Natural killer cell (primary cell): ENCODE results near the gene KLHL33. TPM values are rescaled to one million over a fixed set of nuclear protein-coding genes. Genes with fewer than 3 reads are reported as not detected.
A peak's percentile ranks its signal among the peaks of the same experiment; 100 is the strongest.

Source experiments
- ATAC-seq, 3 donors: fragments of 150-1000 bp in 2 of 3; fragments of 200-7000 bp in 1 of 3; cut with Tn5 transposase; 1 replicate in 1 of 3; 2 replicates in 2 of 3; pipeline ENCODE4 v1.10.0; 2021; ENCODE audit warnings: mild to moderate bottlenecking in 2 of 3, moderate library complexity in 2 of 3
- DNase-seq, 2 donors: peaks; one replicate each; pipeline versions ENCODE4 v3.0.0 to v3.0.0-alpha.2; 2013 to 2021; ENCODE audit warnings: mixed read lengths in 1 of 2
- H3K27ac ChIP-seq: one replicate; pipeline ENCODE4 v1.5.1; 2013; ENCODE audit warnings: mild to moderate bottlenecking, low read length
- H3K27me3 ChIP-seq: one replicate; pipeline ENCODE4 v1.6.1; 2013; ENCODE audit warnings: low read length; ENCODE audit not compliant: control insufficient read depth, insufficient read depth
- H3K36me3 ChIP-seq: one replicate; pipeline ENCODE4 v1.6.1; 2013; ENCODE audit warnings: low read length; ENCODE audit not compliant: control insufficient read depth, insufficient read depth
- H3K4me1 ChIP-seq: one replicate; pipeline ENCODE4 v1.6.1; 2013; ENCODE audit warnings: low read length; ENCODE audit not compliant: control insufficient read depth, insufficient read depth
- H3K4me3 ChIP-seq: one replicate; pipeline ENCODE4 v1.5.1; 2013; ENCODE audit warnings: low read length
- H3K9me3 ChIP-seq: one replicate; pipeline ENCODE4 v1.6.1; 2013; ENCODE audit warnings: low read length; ENCODE audit not compliant: control insufficient read depth, insufficient read depth
- H3K27ac Mint-ChIP-seq, 2 donors: one replicate each; pipeline ENCODE4 v1.8.0; 2022; ENCODE audit warnings: mild to moderate bottlenecking in 2 of 2, mixed read lengths in 2 of 2, moderate library complexity in 1 of 2
- H3K27me3 Mint-ChIP-seq, 2 donors: one replicate each; pipeline ENCODE4 v1.8.0; 2022; ENCODE audit warnings: low read depth in 2 of 2, mixed read lengths in 2 of 2
- H3K36me3 Mint-ChIP-seq: one replicate; pipeline ENCODE4 v1.8.0; 2022; ENCODE audit warnings: mixed read lengths
- H3K4me1 Mint-ChIP-seq, 2 donors: one replicate each; pipeline ENCODE4 v1.8.0; 2022; ENCODE audit warnings: mixed read lengths in 2 of 2
- H3K4me3 Mint-ChIP-seq: one replicate; pipeline ENCODE4 v1.8.0; 2022; ENCODE audit warnings: mild to moderate bottlenecking, moderate library complexity, mixed read lengths
- H3K9me3 Mint-ChIP-seq, 2 donors: one replicate each; pipeline ENCODE4 v1.8.0; 2022; ENCODE audit warnings: mixed read lengths in 2 of 2
- WGBS: methylation state at CpG from one replicate; pipeline ENCODE4 v1.1.7; 2013; ENCODE audit warnings: missing lambda C conversion rate; ENCODE audit not compliant: insufficient coverage; 5-methylcytosine and 5-hydroxymethylcytosine counted together
- intact Hi-C: fragments of 100-400 bp; cut with micrococcal nuclease; formaldehyde crosslinking; loops from one replicate; pipeline ENCODE4 v1.14.2; 2022
- total RNA-seq, 4 donors: library from RNA; stranded (reverse); fragments of 120-200 nt in 1 of 4; gene quantifications; one replicate each; pipeline versions ENCODE4 v1.2.3 to v1.2.4, GENCODE V29; 2013 to 2022
- TF ChIP-seq, protein P1 (sequence below): fragments of 200-600 bp; IDR thresholded peaks from one replicate; pipeline ENCODE4 v1.8.0; 2022; ENCODE audit warnings: antibody characterized with exemption

Gene KLHL33
- total RNA-seq, 3 donors from 2014 or later (not counting 1 experiment from before 2014, with no cell fraction given): 0.25 to 0.97 (median 0.31) TPM

DNA sequence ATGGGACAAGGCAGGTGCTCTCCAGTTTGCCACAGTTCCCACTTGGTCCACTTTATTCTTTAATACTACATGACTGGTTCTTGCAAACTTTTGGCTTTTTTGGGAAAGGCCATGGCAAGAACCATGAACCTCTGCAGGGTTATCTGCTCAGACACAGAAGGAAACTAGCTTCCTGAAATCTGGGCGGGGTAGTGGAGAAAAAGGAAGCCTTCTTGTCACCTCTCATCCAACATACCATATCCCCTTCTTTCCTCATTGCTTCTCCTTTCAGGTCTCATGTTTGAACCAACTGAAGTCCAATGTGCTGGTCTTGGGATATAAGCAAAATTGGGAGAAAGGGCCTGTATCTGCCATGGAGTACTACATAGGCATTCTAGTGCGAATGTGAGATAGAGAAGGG, 5.5 kb upstream of the KLHL33 start:
- Mint-ChIP-seq H3K9me3 (no peaks in the 10 kb centered on the region), H3K4me3 (no peak overlapping the region), H3K36me3 (no peaks in the 10 kb centered on the region), H3K4me1 (peaks cover 8 to 9% of the 10 kb centered on the region in 2 donors), H3K27ac (no peak overlapping the region), H3K27me3 (no peaks in the 10 kb centered on the region)
- Histone ChIP-seq H3K9me3 (no peaks in the 10 kb centered on the region), H3K4me1 (peaks cover 28% of the 10 kb centered on the region), H3K27me3 (no peaks in the 10 kb centered on the region), H3K27ac (no peak overlapping the region), H3K4me3 (no peak overlapping the region), H3K36me3 (peaks cover 9% of the 10 kb centered on the region)
- intact Hi-C loops: loop anchor here (1.0 kb wide), 1 partner anchor 26 kb away; no protein-coding TSS in a partner anchor
- ATAC-seq (no peak), DNase-seq (no peak)
- 92% methylated on average over 1 of the region's 2 CpGs for WGBS
- TF ChIP-seq, protein P1, sequence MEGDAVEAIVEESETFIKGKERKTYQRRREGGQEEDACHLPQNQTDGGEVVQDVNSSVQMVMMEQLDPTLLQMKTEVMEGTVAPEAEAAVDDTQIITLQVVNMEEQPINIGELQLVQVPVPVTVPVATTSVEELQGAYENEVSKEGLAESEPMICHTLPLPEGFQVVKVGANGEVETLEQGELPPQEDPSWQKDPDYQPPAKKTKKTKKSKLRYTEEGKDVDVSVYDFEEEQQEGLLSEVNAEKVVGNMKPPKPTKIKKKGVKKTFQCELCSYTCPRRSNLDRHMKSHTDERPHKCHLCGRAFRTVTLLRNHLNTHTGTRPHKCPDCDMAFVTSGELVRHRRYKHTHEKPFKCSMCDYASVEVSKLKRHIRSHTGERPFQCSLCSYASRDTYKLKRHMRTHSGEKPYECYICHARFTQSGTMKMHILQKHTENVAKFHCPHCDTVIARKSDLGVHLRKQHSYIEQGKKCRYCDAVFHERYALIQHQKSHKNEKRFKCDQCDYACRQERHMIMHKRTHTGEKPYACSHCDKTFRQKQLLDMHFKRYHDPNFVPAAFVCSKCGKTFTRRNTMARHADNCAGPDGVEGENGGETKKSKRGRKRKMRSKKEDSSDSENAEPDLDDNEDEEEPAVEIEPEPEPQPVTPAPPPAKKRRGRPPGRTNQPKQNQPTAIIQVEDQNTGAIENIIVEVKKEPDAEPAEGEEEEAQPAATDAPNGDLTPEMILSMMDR: no peak

DNA sequence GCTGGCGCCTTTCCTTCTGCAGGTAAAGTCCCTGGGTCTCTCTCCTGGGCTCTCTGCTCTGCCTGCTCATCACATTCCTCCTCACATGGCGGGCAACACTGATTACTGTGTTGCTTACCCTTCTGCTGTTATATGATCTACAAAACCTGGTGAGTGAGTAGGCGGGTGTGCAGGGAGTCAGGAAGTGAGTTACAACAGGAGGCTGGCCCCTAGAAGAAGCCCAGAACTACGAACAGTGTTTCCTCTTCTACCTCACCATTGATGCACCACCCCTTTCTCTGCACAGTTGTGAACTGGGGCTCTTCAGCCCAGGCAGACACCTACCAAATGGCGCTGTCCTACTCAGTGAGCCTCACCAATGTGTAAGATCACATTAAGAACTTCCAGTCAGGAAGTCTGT, 4.9 kb upstream of the KLHL33 start:
- intact Hi-C loops: loop anchor here (1.0 kb wide), 1 partner anchor 26 kb away; no protein-coding TSS in a partner anchor
- peaks cover 28% of the 10 kb centered on the region for H3K4me1 ChIP-seq

DNA sequence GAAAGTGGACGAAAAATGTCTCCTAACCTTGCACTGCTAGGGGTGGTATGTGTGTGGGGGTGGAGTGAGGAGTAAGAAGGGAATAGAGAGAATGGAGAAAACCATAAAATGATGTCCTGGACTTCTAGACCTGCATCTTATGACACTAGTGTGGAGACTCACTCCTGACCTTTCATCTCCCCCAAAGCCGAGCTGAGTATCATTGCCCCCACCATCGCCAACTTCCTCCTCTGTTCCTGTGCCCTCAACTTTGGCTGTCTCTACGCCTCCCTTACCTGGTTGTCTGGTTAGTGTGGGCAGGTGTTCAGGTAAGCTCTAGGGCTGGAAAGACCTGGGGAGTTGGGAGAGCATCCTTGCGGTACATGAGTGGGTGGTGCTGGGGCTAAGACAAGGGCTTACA, 4.5 kb upstream of the KLHL33 start:
- Histone ChIP-seq H3K36me3 (peaks cover 2% of the 10 kb centered on the region), H3K9me3 (no peaks in the 10 kb centered on the region), H3K4me3 (no peak overlapping the region), H3K27ac (no peak overlapping the region), H3K27me3 (no peaks in the 10 kb centered on the region), H3K4me1 (peaks cover 28% of the 10 kb centered on the region)
- Mint-ChIP-seq H3K36me3 (no peaks in the 10 kb centered on the region), H3K9me3 (no peaks in the 10 kb centered on the region), H3K27me3 (no peaks in the 10 kb centered on the region), H3K4me1 (peaks cover 8 to 9% of the 10 kb centered on the region in 2 donors), H3K27ac (peak overlapping the region; percentile 32 to 68), H3K4me3 (no peak overlapping the region)
- intact Hi-C loops: no loop called here
- 81% methylated on average over 4 of the region's 5 CpGs for WGBS
- DNase-seq: no peak
- TF ChIP-seq, protein P1: no peak
- ATAC-seq: no peak

More for the DNA sequence above, 4.9 kb upstream of the KLHL33 start:
- Mint-ChIP-seq H3K9me3 (no peaks in the 10 kb centered on the region), H3K36me3 (no peaks in the 10 kb centered on the region), H3K27me3 (no peaks in the 10 kb centered on the region), H3K27ac (peak overlapping the region; percentile 32 to 68), H3K4me3 (no peak overlapping the region), H3K4me1 (peaks cover 8 to 9% of the 10 kb centered on the region in 2 donors)
- no peak overlapping the region for H3K4me3 ChIP-seq
- DNase-seq: peak in 1 of 2 donors; percentile 56
- peaks cover 3% of the 10 kb centered on the region for H3K36me3 ChIP-seq
- 24% methylated on average over 4 of the region's 5 CpGs for WGBS
- no peak overlapping the region for H3K27ac ChIP-seq
- no peaks in the 10 kb centered on the region for H3K9me3 ChIP-seq
- H3K27me3 ChIP-seq: no peaks in the 10 kb centered on the region
- TF ChIP-seq, protein P1: no peak
- ATAC-seq: peak; percentile 39 to 99 (median 77)

DNA sequence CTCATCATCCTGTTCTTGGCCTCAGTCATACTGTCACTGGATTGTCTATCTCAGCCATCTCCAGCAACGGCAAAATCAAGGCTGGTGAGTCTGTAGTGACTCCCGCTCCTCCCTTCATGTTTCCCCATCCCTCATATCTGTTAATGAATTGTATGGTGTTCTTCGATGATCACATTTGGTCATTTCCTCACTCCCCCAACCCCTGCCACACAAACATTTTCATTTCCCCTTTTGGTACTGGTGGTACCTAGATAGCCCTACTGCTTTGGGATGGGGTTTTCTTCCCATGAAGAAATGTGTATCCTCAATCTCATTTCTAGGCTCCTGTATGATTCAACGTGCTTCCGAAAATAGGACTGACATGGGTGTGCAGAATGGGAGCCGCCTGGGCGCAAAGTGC, 2.7 kb upstream of the KLHL33 start:
- WGBS: 89% methylated on average over 5 of the region's 7 CpGs
- intact Hi-C loops: no loop called here
- DNase-seq: no peak

More for the DNA sequence above, 2.7 kb upstream of the KLHL33 start:
- peaks cover 28% of the 10 kb centered on the region for H3K4me1 ChIP-seq
- Mint-ChIP-seq H3K36me3 (no peaks in the 10 kb centered on the region), H3K9me3 (no peaks in the 10 kb centered on the region), H3K27ac (no peak overlapping the region), H3K4me1 (peaks cover 8 to 9% of the 10 kb centered on the region in 2 donors), H3K4me3 (no peak overlapping the region), H3K27me3 (no peaks in the 10 kb centered on the region)
- TF ChIP-seq, protein P1: no peak
- no peaks in the 10 kb centered on the region for H3K9me3 ChIP-seq
- H3K27me3 ChIP-seq: no peaks in the 10 kb centered on the region
- no peak overlapping the region for H3K27ac ChIP-seq
- no peak for ATAC-seq
- H3K4me3 ChIP-seq: no peak overlapping the region
- H3K36me3 ChIP-seq: no peaks in the 10 kb centered on the region
